H1 (cell line): ENCODE results near the gene WBP1L.

Experiments
- ATF3 ChIP-seq: IDR thresholded peaks from 2 replicates; pipeline ENCODE4 v1.6.1; 2011; ENCODE audit warnings: low read depth, mild to moderate bottlenecking, low read length; ENCODE audit not compliant: insufficient read depth
- BCL11A ChIP-seq, 2 experiments: IDR thresholded peaks; one replicate each; pipeline ENCODE4 v1.6.1; 2011; ENCODE audit warnings: low read depth in 2 of 2, low read length in 2 of 2, mild to moderate bottlenecking in 2 of 2
- CTCF ChIP-seq, 3 experiments: IDR thresholded peaks; 1 replicate in 2 of 3; 2 replicates in 1 of 3; pipeline versions ENCODE4 v1.5.1 to v1.6.1; 2011; ENCODE audit warnings: low read length in 3 of 3, mild to moderate bottlenecking in 3 of 3, inconsistent platforms in 2 of 3, low read depth in 1 of 3, moderate library complexity in 1 of 3; ENCODE audit not compliant: insufficient read depth in 1 of 3; ENCODE audit errors: control extremely low read depth in 1 of 3
- GTF2F1 ChIP-seq: IDR thresholded peaks from 2 replicates; pipeline ENCODE4 v1.6.1; 2012; ENCODE audit warnings: low read depth, low read length, improper control_type of control experiment, borderline replicate concordance
- POLR2A ChIP-seq, 2 experiments: IDR thresholded peaks; 1 replicate in 1 of 2; 2 replicates in 1 of 2; pipeline ENCODE4 v1.6.1; 2011; ENCODE audit warnings: low read depth in 2 of 2, low read length in 2 of 2, mild to moderate bottlenecking in 2 of 2; ENCODE audit errors: control extremely low read depth in 1 of 2
- POLR2AphosphoS5 ChIP-seq: IDR thresholded peaks from 2 replicates; pipeline ENCODE4 v1.6.1; 2011; ENCODE audit warnings: low read depth, low read length
- RAD21 ChIP-seq, 2 experiments: IDR thresholded peaks in 1 of 2; conservative IDR thresholded peaks in 1 of 2; 2 replicates each; pipeline ENCODE4 v1.6.1; 2011; ENCODE audit warnings: low read depth in 2 of 2, low read length in 2 of 2, improper control_type of control experiment in 1 of 2, inconsistent platforms in 1 of 2, mild to moderate bottlenecking in 1 of 2, moderate library complexity in 1 of 2
- SP1 ChIP-seq: IDR thresholded peaks from 2 replicates; pipeline ENCODE4 v1.6.1; 2011; ENCODE audit warnings: low read depth, low read length
- TAF1 ChIP-seq: IDR thresholded peaks from 2 replicates; pipeline ENCODE4 v1.6.1; 2011; ENCODE audit warnings: mild to moderate bottlenecking, low read depth, low read length
- TCF12 ChIP-seq: IDR thresholded peaks from 2 replicates; pipeline ENCODE4 v1.6.1; 2011; ENCODE audit warnings: low read depth, mild to moderate bottlenecking, low read length
- USF2 ChIP-seq: IDR thresholded peaks from 2 replicates; pipeline ENCODE4 v1.6.1; 2011; ENCODE audit warnings: low read length, improper control_type of control experiment

GRCh38 chr10:102775935-102776669 is 32.4 kb downstream of the WBP1L start:
- TF ChIP-seq TAF1 = no peak
- TF ChIP-seq POLR2A (IDR thresholded peaks at IDR 0.05; ENCODE audit: control extremely low read depth in 1 of 2, low read depth in 2 of 2, low read length in 2 of 2) = no peak
- no peak for TF ChIP-seq RAD21 (IDR thresholded peaks at IDR 0.05 in 1 of 2, conservative IDR thresholded peaks at IDR 0.05 in 1 of 2; ENCODE audit: low read depth in 2 of 2, low read length in 2 of 2)
- TF ChIP-seq USF2 = no peak
- TF ChIP-seq CTCF (IDR thresholded peaks at IDR 0.05; ENCODE audit: control extremely low read depth in 1 of 3, insufficient read depth in 1 of 3, low read depth in 1 of 3, low read length in 3 of 3) = no peak
- TF ChIP-seq BCL11A (IDR thresholded peaks at IDR 0.05; ENCODE audit: low read depth in 2 of 2, low read length in 2 of 2) = no peak
- TF ChIP-seq SP1 = no peak
- TF ChIP-seq GTF2F1 = no peak
- no peak for TF ChIP-seq POLR2AphosphoS5
- TF ChIP-seq TCF12 = no peak
- no peak for TF ChIP-seq ATF3
